Osteocyte (in vitro differentiated cells): ENCODE results near the gene GSTM3. TPM values are rescaled to one million over a fixed set of nuclear protein-coding genes. Genes with fewer than 3 reads are reported as not detected.
A peak's percentile ranks its signal among the peaks of the same experiment; 100 is the strongest.
"Not testable (repeated sequence)": the region's sequence is repeated elsewhere in the genome, so short reads cannot be mapped to it uniquely, and the experiment has no call there.

ENCODE experiments used
- DNase-seq: peaks from one replicate; pipeline ENCODE4 v3.0.0; 2021; ENCODE audit warnings: mixed read lengths; ENCODE audit not compliant: unreplicated experiment; ENCODE audit errors: extremely low spot score
- H3K27ac Mint-ChIP-seq: one replicate; pipeline ENCODE4 v1.8.0; 2021; ENCODE audit warnings: mild to moderate bottlenecking, mixed read lengths; ENCODE audit not compliant: unreplicated experiment
- H3K27me3 Mint-ChIP-seq: one replicate; pipeline ENCODE4 v1.8.0; 2021; ENCODE audit warnings: mixed read lengths; ENCODE audit not compliant: unreplicated experiment
- H3K36me3 Mint-ChIP-seq: one replicate; pipeline ENCODE4 v1.8.0; 2021; ENCODE audit warnings: mixed read lengths; ENCODE audit not compliant: unreplicated experiment
- H3K4me1 Mint-ChIP-seq: one replicate; pipeline ENCODE4 v1.8.0; 2021; ENCODE audit warnings: mixed read lengths; ENCODE audit not compliant: unreplicated experiment
- H3K4me3 Mint-ChIP-seq: one replicate; pipeline ENCODE4 v1.8.0; 2021; ENCODE audit warnings: mild to moderate bottlenecking, moderate library complexity, mixed read lengths; ENCODE audit not compliant: unreplicated experiment
- H3K9me3 Mint-ChIP-seq: one replicate; pipeline ENCODE4 v1.8.0; 2021; ENCODE audit warnings: mixed read lengths; ENCODE audit not compliant: unreplicated experiment
- total RNA-seq: library from RNA; stranded (reverse); gene quantifications from 2 replicates; pipeline ENCODE4 v1.2.1, GENCODE V29; 2021
- TF ChIP-seq, protein P1 (sequence below): fragments of 200-600 bp; sonication (generic); IDR thresholded peaks from 2 replicates; pipeline ENCODE4 v1.5.0; 2021; ENCODE audit warnings: antibody characterized with exemption, mild to moderate bottlenecking, moderate library complexity

The GSTM3 gene
- total RNA-seq, 1 donor from 2014 or later: 41.4 TPM

DNA sequence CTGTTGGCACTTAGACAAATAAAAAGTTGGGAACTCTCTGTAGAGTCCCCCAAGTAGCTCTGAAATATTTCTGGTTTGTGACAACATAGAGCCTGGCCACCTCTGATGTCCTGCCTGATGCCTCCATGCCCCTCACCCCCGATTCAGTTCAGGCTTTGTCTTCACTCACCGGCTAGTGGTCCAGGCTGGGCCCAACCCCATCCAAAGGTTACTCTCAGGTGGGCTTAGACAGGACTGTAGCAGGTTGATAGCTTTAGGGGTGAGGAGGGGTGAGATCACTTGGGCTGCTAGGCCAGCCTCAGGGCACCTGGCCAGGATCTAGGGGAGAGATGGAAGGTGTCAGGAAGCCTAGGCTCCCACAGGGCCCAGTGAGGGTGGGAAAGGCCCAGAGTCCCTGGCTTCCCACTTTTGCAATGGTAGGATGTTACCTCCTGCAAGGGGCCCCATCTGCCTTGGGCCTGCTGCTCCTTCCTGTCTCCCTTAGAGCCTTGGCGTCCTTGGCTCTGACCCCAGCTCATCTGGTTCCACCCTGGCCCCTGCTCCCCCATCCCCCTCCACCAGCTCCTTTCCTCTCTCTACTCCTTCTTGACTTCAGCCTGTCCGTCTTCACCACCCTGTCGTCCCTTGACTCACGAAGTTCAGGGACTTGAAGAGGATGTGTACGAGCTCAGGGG, 16.1 kb upstream of the GSTM3 start:
- TF ChIP-seq, protein P1, sequence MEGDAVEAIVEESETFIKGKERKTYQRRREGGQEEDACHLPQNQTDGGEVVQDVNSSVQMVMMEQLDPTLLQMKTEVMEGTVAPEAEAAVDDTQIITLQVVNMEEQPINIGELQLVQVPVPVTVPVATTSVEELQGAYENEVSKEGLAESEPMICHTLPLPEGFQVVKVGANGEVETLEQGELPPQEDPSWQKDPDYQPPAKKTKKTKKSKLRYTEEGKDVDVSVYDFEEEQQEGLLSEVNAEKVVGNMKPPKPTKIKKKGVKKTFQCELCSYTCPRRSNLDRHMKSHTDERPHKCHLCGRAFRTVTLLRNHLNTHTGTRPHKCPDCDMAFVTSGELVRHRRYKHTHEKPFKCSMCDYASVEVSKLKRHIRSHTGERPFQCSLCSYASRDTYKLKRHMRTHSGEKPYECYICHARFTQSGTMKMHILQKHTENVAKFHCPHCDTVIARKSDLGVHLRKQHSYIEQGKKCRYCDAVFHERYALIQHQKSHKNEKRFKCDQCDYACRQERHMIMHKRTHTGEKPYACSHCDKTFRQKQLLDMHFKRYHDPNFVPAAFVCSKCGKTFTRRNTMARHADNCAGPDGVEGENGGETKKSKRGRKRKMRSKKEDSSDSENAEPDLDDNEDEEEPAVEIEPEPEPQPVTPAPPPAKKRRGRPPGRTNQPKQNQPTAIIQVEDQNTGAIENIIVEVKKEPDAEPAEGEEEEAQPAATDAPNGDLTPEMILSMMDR: no peak
- H3K9me3 Mint-ChIP-seq: no peaks in the 10 kb centered on the region
- no peaks in the 10 kb centered on the region for H3K27me3 Mint-ChIP-seq
- H3K36me3 Mint-ChIP-seq: no peaks in the 10 kb centered on the region
- peaks cover 4% of the 10 kb centered on the region for H3K4me1 Mint-ChIP-seq
- H3K27ac Mint-ChIP-seq: no peak overlapping the region
- peak; percentile 69 for DNase-seq
- no peak overlapping the region for H3K4me3 Mint-ChIP-seq

DNA sequence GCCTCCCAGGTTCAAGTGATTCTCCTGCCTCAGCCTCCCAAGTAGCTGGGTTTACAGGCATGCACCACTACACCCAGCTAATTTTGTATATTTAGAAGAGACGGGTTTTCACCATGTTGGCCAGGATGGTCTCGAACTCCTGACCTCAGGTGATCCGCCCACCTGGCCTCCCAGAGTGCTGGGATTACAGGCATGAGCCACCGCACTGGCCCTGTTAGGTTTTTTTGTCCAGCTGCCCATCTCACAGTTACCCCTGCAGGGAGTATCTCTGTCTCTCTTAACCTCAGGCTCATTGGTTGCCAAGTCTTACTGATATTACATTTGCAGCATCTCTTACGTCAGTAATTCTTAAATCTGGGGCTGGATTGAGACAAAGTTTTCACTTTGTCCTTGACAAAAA, 15.5 kb upstream of the GSTM3 start:
- not testable (repeated sequence) for H3K27me3 Mint-ChIP-seq, H3K36me3 Mint-ChIP-seq, H3K27ac Mint-ChIP-seq, DNase-seq, H3K4me3 Mint-ChIP-seq, H3K9me3 Mint-ChIP-seq, H3K4me1 Mint-ChIP-seq

DNA sequence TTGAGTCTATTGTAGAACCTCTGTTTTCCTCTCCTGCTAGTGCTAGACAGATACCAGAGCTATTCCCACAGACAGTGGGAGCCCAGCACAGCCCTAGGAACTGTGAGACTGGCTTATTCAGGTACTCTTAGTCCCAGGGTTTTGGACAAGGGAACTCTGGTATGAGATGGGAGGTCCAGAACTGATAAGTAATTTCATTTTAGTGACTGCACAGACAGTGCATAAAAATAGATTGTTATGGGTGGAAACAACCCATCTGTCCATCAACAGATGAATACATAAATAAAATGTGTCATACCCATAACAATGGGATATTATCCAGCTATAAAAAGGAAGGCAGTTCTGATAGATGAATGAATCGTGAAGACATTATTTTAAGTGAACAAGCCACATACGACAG, 13.9 kb upstream of the GSTM3 start:
- TF ChIP-seq, protein P1: no peak
- H3K4me1 Mint-ChIP-seq: peaks cover 4% of the 10 kb centered on the region
- DNase-seq: no peak
- H3K4me3 Mint-ChIP-seq: no peak overlapping the region
- H3K27ac Mint-ChIP-seq: no peak overlapping the region
- no peaks in the 10 kb centered on the region for H3K9me3 Mint-ChIP-seq
- no peaks in the 10 kb centered on the region for H3K27me3 Mint-ChIP-seq
- H3K36me3 Mint-ChIP-seq: no peaks in the 10 kb centered on the region

DNA sequence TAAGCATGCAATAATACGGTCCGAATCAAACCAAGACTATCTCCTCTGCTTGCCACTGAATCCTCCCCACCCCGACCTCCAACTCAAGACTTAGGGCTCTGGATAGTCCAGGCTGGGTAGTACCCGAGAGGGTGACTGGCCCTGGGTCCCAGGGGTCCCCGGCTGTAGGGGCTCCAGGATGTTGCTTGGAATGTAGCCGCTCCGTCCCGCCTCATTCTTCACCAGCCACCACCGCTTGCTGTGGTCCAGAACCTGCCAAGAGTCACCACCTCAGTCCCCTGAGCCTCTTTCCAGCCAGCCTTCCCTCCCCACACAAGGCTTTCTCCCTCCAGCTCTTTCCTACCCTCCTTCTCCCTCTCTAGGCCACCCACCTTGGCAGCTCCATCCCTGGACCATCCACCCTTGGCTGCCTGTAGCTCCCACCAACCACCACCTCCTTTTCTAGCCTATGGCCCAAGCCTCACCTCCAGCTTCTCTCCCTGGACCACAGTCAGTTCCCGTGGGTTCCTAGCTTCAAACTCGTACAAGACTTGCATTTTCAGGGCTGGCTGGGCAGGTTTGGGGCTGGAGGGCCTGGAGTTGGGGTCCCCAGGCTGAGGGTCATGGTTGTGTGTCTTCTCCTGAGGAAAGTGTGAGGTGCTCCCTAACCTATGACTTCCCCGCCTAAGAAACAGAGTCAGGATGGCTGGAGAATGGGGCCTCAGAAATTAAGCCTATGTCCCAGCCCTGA, 10.9 kb upstream of the GSTM3 start:
- Mint-ChIP-seq H3K4me3 (no peak overlapping the region), H3K4me1 (peaks cover 4% of the 10 kb centered on the region), H3K27me3 (peaks cover 12% of the 10 kb centered on the region), H3K36me3 (no peaks in the 10 kb centered on the region), H3K9me3 (no peaks in the 10 kb centered on the region), H3K27ac (no peak overlapping the region)
- peak; percentile 67 for DNase-seq
- TF ChIP-seq, protein P1: no peak

DNA sequence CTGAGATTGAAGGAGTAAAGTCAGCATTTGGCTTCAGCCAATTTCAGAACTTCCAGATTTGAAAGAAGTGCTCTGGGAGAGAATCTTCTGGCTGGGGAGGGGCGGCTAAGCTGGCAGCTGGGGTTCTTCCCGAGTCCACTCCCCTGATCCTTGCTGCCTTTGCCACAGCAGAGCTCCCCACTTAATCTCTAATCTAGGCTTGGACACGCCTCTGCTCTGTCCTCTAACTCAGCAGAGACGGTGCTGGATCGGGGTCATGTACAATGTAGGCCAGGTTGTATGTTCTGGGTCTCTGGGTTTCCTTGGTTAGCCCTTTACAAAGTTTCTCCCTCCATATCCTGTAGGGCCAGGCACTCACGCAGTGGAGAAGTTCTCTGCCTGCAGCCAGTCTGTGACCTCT, 10.1 kb upstream of the GSTM3 start:
- H3K4me1 Mint-ChIP-seq: peaks cover 4% of the 10 kb centered on the region

More for the DNA sequence above, 10.1 kb upstream of the GSTM3 start:
- H3K36me3 Mint-ChIP-seq: no peaks in the 10 kb centered on the region
- no peaks in the 10 kb centered on the region for H3K9me3 Mint-ChIP-seq
- DNase-seq: no peak
- H3K27me3 Mint-ChIP-seq: peaks cover 14% of the 10 kb centered on the region
- no peak overlapping the region for H3K27ac Mint-ChIP-seq
- TF ChIP-seq, protein P1: no peak
- no peak overlapping the region for H3K4me3 Mint-ChIP-seq
